NCI-H146 treated with DMSO at 0.1 percent for 48 hours (cell line): ENCODE measurements around the gene CYSTM1.

Source experiments
- DNase-seq: peaks from one replicate; lab custom pipeline; 2025; ENCODE audit not compliant: unreplicated experiment; lab: John Stamatoyannopoulos, UW

The CYSTM1 gene

DNA sequence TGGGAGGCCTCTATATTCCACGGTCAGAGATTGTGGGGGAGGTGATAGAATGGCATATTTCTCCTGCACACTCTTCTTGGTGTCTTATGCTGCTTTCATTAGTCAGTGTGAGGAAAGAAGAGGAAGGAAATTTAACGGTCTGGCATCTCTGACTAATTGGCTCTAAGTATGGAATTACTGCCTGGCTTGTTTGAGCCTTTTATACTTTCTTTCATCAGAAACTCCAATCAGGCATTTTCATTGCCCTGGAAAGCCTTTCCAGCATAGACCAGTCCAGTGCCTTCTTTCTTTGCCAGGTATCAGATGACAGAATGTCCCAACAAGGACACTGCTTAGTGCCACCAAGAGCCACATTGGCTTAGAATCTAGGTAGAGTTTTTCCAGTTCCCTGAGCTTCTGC is 30.2 kb downstream of the CYSTM1 start:
- no peak for DNase-seq

DNA sequence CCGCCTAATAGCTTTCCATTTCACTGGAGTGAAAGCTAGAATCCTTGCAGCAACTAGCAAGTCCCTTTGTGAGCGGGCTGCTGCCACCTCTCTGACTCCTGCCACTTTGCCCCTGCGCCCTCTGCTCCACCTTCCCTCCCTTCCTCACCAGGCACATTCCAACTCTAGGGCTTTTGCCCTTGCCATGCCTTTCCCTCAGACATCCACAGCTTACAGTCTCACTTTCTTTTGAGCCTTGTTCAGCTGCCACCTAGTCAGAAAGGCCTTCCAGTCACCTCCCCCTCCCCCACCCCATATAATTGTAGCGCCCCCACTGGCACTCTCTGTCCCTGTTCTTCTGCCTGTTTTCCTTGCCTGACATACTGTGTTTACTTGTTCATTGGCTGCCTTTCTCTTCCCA is 31.0 kb downstream of the CYSTM1 start:
- no peak for DNase-seq

DNA sequence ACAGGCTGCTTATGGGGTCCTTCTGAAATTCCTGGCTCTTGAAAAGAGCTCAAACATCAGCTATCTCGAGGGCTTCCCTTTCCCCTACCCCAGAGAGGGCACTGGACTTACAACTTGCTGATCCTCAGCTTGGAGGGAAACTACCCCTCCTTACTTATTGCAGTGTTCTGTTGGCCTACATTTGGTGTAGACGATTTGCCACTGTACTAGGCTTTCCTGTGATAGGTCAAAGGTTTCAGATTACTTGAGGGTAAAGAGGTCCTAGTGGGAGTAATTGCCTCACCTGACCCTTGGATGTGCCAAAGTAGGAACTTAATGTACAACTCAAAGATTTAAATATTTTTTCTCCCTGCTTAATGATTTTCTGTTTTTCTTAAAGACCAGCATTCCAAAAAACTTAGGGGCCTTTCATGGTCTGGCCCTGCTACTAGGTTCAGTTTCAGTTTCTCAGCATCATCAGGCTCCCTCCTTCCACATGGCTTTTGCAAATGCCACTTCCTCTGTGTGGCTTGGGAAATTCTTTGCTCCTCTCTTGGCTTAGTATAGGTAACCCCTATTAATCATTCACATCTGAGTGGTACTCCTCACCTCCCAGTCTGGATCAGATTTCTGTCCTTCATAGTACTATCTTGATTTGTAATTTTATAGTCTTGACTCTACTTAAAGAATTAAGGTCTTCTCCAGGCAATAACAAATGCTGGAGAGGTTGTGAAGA is 32.4 kb downstream of the CYSTM1 start:
- no peak for DNase-seq

- no peak for DNase-seq
Measured at GRCh38 chr5:140208065-140208464, 33.1 kb downstream of the CYSTM1 start.

DNA sequence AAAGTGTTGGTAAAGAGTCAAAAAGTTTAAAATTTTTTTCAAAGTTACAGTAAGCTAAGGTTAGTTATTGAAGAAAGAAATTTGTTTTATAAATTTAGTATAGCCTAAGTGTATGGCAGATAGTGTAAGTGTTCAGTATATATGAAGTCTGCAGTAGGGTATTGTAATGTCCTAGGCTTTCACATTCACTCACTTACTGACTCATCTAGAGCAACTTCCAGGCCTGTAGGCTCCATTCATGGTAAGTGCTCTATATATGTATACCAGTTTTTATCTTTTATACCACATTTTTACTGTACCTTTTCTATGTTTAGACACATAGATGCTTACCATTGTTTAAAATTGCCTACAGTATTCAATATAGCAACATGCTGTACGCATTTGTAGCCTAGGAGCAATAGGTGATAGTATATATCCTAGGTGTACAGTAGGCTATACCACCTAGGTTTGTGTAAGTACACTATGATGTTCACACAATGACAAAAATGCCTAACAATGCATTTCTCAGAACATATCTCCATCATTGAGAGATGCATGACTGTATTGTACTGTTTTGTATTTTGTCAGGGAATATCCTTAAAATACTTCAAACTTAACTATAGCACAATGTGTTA is 38.5 kb downstream of the CYSTM1 start:
- no peak for DNase-seq

DNA sequence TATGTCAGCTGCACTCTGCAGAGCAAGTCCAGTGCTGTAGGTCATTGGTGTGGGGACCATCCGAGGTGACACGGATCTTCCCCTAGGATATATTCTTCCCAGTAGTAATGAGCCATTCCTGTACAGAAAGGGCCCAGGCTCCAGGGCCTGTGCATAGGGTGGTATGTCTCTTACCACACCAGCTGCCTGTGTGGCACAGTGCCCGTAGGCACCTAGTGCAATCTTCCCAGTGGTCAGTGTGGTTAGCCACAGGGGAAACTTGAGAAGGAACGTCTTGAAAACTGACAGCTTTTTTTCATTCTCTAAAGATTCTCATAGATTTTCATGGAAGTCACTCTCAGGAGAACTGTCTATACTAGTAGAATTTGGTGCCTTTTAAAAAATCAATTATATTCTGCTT is 39.8 kb downstream of the CYSTM1 start:
- no peak for DNase-seq

DNA sequence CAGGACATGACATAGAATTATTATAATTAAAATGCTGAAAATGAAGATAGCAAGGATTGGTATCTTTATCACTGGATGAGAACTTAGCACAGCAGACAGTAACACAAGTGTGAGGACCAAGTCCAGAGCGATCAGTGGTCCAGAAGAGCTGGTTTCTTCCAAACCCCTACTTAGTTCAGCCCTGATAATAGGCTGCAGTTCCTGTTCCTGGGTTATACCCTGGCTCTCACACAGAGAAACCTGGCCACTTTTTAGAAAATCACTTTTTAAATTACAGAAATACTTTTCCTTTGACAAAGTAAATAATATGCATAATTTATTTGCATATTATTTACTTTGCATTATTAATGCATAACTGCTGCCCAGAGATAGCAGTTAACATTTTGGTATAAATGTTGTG is 40.3 kb downstream of the CYSTM1 start:
- DNase-seq = no peak

DNA sequence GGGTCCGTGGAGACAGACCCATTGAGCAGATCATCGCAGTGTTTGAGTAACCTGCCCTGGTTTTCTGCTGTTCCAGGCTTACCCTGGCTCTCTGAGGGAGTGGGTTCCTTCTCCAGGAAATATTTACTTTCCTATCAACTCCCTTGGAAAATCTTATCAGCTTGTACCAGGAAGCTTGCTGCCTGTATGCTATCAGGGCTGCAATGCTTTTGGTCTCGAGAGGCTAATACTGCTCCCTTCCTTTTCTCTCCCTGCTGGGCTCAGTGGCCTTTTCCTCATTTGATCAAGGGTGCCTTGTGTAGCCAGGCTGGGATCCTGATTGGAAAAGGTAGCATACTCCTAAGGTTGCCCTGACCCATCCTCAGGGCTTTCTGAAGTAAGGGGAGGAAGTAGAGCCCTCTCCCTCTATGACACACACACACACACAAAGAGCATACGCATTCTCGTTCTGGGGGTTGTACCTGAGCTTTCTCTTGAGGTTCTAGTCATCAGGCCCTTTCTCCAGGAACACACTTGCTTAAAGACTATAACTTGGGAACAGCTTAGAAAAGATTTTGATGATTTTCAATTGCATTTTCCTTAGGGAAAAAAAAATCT is 41.6 kb downstream of the CYSTM1 start:
- no peak for DNase-seq

DNA sequence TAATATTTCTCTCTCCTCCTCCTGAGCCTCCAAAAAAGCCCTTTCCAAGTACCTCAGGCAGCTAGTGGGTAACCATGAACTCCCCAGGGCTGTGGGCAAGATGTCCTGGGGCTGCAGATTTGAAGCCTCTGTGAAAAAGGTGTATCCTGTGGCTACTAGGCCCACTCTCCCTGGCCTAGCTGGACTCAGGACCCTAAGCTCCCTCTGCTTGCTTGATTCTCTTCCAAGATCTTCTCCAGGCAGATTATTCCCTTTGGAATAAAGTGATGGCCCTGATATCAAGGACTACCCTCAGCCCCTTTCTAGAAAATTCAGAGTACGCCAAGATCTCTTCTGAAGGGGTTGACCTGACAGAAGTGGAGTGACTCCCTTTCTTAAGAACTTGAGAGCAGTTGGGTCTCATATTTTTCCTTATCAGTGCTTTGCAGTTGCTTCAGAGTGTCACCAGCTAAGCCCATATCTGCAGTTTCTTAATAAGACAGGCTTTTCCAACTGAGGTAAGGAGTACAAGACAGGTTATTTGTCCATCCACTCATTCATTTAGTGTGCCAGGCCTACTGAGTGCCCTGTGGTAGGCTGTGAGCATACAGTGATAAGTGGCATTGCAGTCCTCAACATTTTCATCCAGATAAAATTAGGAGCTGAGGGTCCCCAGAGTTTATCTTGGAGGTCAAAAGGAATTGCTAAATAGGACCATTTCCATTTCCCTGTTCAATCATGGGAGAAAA is 42.5 kb downstream of the CYSTM1 start:
- no peak for DNase-seq

DNA sequence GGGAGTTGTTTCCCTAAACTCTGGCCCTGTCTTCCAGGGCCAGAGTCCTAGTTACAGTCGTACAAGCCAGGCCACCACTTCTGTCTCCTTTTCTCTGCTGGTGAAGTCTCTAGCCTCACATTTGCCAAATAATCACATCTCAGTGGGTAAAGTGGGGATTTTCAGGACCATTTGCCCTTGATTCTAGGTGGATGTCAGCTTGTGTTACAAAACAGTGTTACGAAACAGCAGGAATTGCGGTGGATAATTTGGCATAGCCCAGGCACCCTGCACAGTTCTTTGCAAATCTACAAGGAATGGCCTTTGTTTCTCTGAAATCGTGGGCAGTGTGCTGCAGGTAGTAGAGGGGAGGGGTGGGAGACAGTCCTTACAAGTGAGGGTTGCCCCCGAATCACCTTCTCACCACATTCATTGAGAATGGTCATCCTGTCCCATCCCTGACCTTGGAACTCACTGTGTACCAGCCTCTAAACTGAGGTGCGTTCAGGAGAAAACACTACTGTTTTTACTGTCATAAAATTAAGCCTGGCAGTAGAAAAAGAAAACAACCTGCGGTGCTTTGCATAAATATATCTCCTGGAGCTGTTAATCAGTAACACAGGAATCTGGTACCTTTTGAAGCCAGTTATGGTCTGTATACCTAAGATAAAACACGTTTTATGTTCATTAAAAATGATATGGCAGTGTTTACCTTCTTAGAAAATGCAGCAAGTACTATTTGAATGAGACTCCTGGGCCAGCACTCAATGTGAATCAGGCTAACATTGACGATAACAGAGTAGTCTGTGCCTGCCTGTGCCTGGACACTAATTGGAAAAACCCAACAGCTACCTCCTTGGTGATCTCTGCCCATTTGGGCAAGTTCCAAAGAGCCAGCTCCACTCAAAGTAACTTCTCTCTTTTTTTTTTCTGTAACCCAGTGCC is 44.3 kb downstream of the CYSTM1 start:
- DNase-seq = no peak

DNA sequence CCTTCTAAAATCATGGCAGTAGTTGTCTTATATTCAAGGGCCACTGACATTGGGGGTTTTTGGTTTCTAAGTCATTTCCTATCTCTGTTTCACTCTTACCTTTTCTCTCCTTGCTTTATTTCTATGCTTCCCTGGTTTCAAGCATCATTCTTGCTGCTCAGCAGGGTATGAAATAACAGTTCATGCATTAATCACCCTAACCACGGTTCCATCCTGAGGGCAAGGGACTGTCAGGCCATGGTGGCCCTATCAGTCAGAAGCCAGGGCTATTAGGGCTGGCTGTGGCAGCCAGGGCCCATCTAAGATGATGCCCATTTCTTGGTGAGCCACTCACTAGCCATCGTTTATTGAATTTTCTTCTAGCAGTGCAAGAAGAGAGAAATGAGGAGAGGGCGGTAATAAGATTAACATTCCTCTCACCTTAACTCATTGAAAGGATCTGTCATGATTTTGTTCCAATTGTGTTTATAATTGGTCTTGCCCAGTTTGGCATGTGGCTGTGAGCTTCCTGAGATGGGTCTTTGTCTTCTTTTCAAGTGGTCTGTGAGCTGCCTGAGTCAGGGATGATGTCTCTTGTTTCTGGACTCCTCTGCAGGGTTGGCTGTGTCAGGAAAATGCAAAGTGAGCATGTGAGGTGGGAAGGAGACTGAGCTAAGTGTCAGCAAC is 45.2 kb downstream of the CYSTM1 start:
- DNase-seq = no peak

- no peak for DNase-seq
Measured at GRCh38 chr5:140220698-140221064, 45.7 kb downstream of the CYSTM1 start.

- no peak for DNase-seq
Measured at GRCh38 chr5:140221697-140222223, 46.8 kb downstream of the CYSTM1 start.

DNA sequence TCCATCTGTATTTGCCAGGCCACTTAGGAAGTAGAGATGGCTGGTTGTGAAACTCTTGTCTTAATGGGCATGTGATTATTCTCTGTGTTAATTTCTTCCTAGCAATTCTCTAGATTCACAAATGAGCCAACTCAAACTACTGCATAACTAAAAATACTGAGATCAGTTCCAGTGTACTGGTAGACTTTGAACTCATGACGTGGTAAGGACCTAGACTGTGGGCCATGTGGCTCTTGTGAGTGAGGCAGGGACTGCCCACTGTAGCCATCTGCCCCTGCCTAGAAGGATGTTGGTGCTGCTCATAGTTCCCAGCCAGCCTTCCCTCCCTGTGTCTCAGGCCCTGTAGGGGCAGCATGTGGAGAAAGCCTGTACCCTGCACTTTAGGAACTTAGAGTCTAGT is 47.4 kb downstream of the CYSTM1 start:
- DNase-seq = no peak

- DNase-seq = no peak
Measured at GRCh38 chr5:140223567-140223966, 48.6 kb downstream of the CYSTM1 start.

GRCh38 chr5:140224658-140225057 is 49.7 kb downstream of the CYSTM1 start:
- no peak for DNase-seq

DNA sequence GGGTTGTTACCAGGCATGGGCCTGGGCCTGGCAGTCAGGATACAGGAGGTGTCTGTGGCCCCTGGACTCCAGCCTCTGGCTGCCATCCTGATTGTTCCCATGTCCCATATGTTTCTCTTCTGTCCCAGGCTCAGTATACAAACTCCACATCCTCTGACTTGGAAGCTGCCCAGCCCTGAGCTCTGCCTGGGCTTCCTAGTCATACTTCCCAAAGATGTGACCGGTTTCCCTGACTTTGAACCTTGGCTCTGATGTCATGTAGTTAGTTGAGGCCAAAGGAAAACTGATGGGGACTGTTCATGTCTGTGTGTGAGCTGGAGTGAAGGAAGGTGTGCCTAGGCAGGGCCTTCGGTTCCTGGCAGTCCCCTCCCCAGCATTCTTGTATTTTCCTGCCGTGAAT is 50.4 kb downstream of the CYSTM1 start:
- DNase-seq = no peak

GRCh38 chr5:140227046-140227445 is 52.1 kb downstream of the CYSTM1 start:
- DNase-seq = no peak

- DNase-seq = no peak
Measured at GRCh38 chr5:140228364-140228837, 53.4 kb downstream of the CYSTM1 start.

DNA sequence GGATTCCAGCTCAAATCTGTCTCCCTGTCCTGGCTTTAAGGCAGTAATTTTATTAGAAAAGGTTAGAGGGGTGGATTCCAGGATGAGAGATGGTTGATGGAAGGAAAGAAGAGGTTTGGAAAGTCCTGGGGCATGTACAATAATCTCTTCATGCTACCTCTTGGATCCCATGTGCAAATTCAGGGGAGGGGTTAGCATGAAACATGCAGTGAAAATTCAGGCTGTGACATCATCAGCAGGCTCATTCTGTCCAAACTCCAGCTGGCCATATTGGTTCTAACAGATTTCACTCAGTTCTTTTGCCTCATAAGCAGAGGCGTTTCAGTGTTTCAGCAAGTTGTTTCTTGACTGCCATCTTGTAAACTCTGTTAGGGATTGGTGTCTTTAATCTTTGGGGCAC is 55.4 kb downstream of the CYSTM1 start:
- no peak for DNase-seq
